ENCODE data around the gene DRC1. TPM values are rescaled to one million over a fixed set of nuclear protein-coding genes. Genes with fewer than 3 reads are reported as not detected.

DRC1 gene
- total and polyA plus RNA-seq, 7 donors, result 0.06 to 0.54 TPM; not detected in 5

- TF ChIP-seq EP300 (IDR thresholded peaks at IDR 0.05), result no peak
- no peak for TF ChIP-seq POLR2A (IDR thresholded peaks at IDR 0.05)
- no peak for TF ChIP-seq POLR2AphosphoS5 (IDR thresholded peaks at IDR 0.05)
- no peak for TF ChIP-seq CTCF (IDR thresholded peaks at IDR 0.05)
Measured at GRCh38 chr2:26475832-26476501, 74.2 kb downstream of the DRC1 start.

GRCh38 chr2:26477126-26477910, 75.6 kb downstream of the DRC1 start:
- H3K27me3 ChIP-seq, result no peaks in the 10 kb centered on the region
- WGBS, 2 donors, result 63 to 76% methylated on average over 33 of the region's 33 CpGs
- intact Hi-C loops (cut with DNase I), result no loop called here
- H3K4me3 ChIP-seq, result no peak overlapping the region
- no peaks in the 10 kb centered on the region for H3K36me3 ChIP-seq
- no peak for DNase-seq
- TF ChIP-seq POLR2A (IDR thresholded peaks at IDR 0.05) (no peak), EP300 (IDR thresholded peaks at IDR 0.05) (no peak), POLR2AphosphoS5 (IDR thresholded peaks at IDR 0.05) (no peak), CTCF (IDR thresholded peaks at IDR 0.05) (no peak)
- H3K27ac ChIP-seq, result no peak overlapping the region
- H3K4me1 ChIP-seq, result no peaks in the 10 kb centered on the region
- no peaks in the 10 kb centered on the region for H3K9me3 ChIP-seq

More at GRCh38 chr2:26475832-26476501, 74.2 kb downstream of the DRC1 start:
- H3K36me3 ChIP-seq, result no peaks in the 10 kb centered on the region
- H3K4me1 ChIP-seq, result no peaks in the 10 kb centered on the region
- no peak overlapping the region for H3K27ac ChIP-seq
- H3K4me3 ChIP-seq, result no peak overlapping the region
- intact Hi-C loops (cut with DNase I), result no loop called here
- H3K27me3 ChIP-seq, result no peaks in the 10 kb centered on the region
- DNase-seq, result no peak
- H3K9me3 ChIP-seq, result no peaks in the 10 kb centered on the region
- WGBS, 2 donors, result 80 to 89% methylated on average over 22 of the region's 22 CpGs

- DNase-seq, result no peak
- intact Hi-C loops (cut with DNase I), result no loop called here
- H3K36me3 ChIP-seq, result no peaks in the 10 kb centered on the region
- TF ChIP-seq POLR2A (IDR thresholded peaks at IDR 0.05), result no peak
- TF ChIP-seq EP300 (IDR thresholded peaks at IDR 0.05), result no peak
- TF ChIP-seq CTCF (IDR thresholded peaks at IDR 0.05), result no peak
- TF ChIP-seq POLR2AphosphoS5 (IDR thresholded peaks at IDR 0.05), result no peak
- WGBS, 2 donors, result 43 to 67% methylated on average over 3 of the region's 3 CpGs
- no peaks in the 10 kb centered on the region for H3K27me3 ChIP-seq
- no peak within 1 kb of the TSS for H3K4me3 ChIP-seq
- H3K27ac ChIP-seq, result no peak within 1 kb of the TSS
- no peaks in the 10 kb centered on the region for H3K4me1 ChIP-seq
- H3K9me3 ChIP-seq, result no peaks in the 10 kb centered on the region
Measured at GRCh38 chr2:26477911-26478253, 76.2 kb downstream of the DRC1 start, which contains the start of gene OTOF. Gene OTOF (minus strand): TSS chr2:26478124.

- no peaks in the 10 kb centered on the region for H3K27me3 ChIP-seq
Measured at GRCh38 chr2:26478366-26478765, 76.6 kb downstream of the DRC1 start.

More at GRCh38 chr2:26478366-26478765, 76.6 kb downstream of the DRC1 start:
- H3K36me3 ChIP-seq, result no peaks in the 10 kb centered on the region
- H3K4me1 ChIP-seq, result no peaks in the 10 kb centered on the region
- DNase-seq, result no peak
- TF ChIP-seq POLR2AphosphoS5 (IDR thresholded peaks at IDR 0.05) (no peak), EP300 (IDR thresholded peaks at IDR 0.05) (no peak), POLR2A (IDR thresholded peaks at IDR 0.05) (no peak), CTCF (IDR thresholded peaks at IDR 0.05) (no peak)
- intact Hi-C loops (cut with DNase I), result no loop called here
- 91 to 93% methylated on average over 5 of the region's 5 CpGs for WGBS, 2 donors
- H3K27ac ChIP-seq, result no peak overlapping the region
- H3K4me3 ChIP-seq, result no peak overlapping the region
- H3K9me3 ChIP-seq, result no peaks in the 10 kb centered on the region
